ENCODE results near the gene RGN.

Gene RGN

DNA sequence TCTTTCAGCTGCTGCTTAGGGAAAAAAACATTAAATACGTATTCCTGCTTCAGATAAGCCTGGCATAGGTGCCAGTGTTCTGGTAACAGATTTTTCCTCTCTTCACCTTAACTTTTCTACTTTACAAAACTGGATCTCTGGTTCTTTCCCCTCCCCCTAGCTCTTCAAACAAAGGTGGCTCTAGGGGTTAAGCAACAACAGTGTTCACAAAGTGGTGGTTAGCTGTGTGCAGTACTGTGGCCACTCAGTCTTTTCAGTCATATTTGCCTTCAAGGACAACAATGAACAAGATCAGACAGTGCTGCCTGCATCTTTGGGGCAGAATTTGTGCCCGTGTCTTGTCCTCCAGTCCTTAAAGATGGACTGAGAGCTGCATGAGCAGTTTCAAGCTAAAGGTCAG lies 15.1 kb upstream of the RGN start:
- no peak for DNase-seq (ENCODE audit: low read depth, low spot score)
- Histone ChIP-seq H3K9me3 (ENCODE audit: insufficient read depth, low read length) (no peaks in the 10 kb centered on the region), H3K36me3 (ENCODE audit: insufficient read depth, insufficient read length, low read length) (peaks cover 7% of the 10 kb centered on the region), H3K27me3 (ENCODE audit: insufficient read depth, insufficient read length) (no peaks in the 10 kb centered on the region), H3K4me3 (ENCODE audit: insufficient read length, low read depth) (no peak overlapping the region), H3K9ac (ENCODE audit: insufficient read length, low read depth) (no peak overlapping the region), H3K4me1 (ENCODE audit: insufficient read depth, insufficient read length) (no peaks in the 10 kb centered on the region)
- TF ChIP-seq SUZ12 (IDR thresholded peaks at IDR 0.05; ENCODE audit: extremely low read depth, insufficient read depth, insufficient read length): no peak
- no peak for TF ChIP-seq YY1 (IDR thresholded peaks at IDR 0.05; ENCODE audit: insufficient read depth, insufficient read length)
- TF ChIP-seq ZNF274 (IDR thresholded peaks at IDR 0.05; ENCODE audit: low read depth, low read length): no peak

DNA sequence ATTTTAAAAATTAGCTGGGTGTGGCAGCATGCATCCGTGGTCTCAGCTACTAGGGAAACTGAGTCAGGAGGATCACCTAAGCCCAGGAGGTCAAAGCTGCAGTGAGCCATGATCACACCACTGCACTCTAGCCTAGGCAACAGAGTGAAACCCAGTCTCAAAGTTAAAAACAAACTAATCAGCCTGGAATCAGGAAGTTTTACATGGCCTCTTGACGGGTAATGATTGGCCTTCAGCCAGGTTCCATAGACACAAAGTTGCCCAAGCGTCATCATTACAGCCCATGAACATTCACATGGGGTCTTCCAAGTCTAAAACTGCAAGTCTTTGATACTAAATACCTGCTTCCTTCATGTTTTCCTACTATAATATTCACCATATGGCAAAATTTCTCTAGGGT lies 10.0 kb upstream of the RGN start:
- H3K4me3 ChIP-seq (ENCODE audit: insufficient read length, low read depth): no peak overlapping the region
- TF ChIP-seq SUZ12 (IDR thresholded peaks at IDR 0.05; ENCODE audit: extremely low read depth, insufficient read depth, insufficient read length) (no peak), ZNF274 (IDR thresholded peaks at IDR 0.05; ENCODE audit: low read depth, low read length) (no peak), YY1 (IDR thresholded peaks at IDR 0.05; ENCODE audit: insufficient read depth, insufficient read length) (no peak)
- no peaks in the 10 kb centered on the region for H3K27me3 ChIP-seq (ENCODE audit: insufficient read depth, insufficient read length)
- no peaks in the 10 kb centered on the region for H3K36me3 ChIP-seq (ENCODE audit: insufficient read depth, insufficient read length, low read length)
- no peaks in the 10 kb centered on the region for H3K9me3 ChIP-seq (ENCODE audit: insufficient read depth, low read length)
- H3K9ac ChIP-seq (ENCODE audit: insufficient read length, low read depth): no peak overlapping the region
- DNase-seq (ENCODE audit: low read depth, low spot score): no peak
- H3K4me1 ChIP-seq (ENCODE audit: insufficient read depth, insufficient read length): no peaks in the 10 kb centered on the region

GRCh38 chrX:47068720-47069119 lies 9.5 kb upstream of the RGN start:
- TF ChIP-seq YY1 (IDR thresholded peaks at IDR 0.05; ENCODE audit: insufficient read depth, insufficient read length) (no peak), SUZ12 (IDR thresholded peaks at IDR 0.05; ENCODE audit: extremely low read depth, insufficient read depth, insufficient read length) (no peak)
- H3K27me3 ChIP-seq (ENCODE audit: insufficient read depth, insufficient read length): no peaks in the 10 kb centered on the region
- no peaks in the 10 kb centered on the region for H3K4me1 ChIP-seq (ENCODE audit: insufficient read depth, insufficient read length)
- no peak for DNase-seq (ENCODE audit: low read depth, low spot score)
- no peak overlapping the region for H3K4me3 ChIP-seq (ENCODE audit: insufficient read length, low read depth)
- H3K9ac ChIP-seq (ENCODE audit: insufficient read length, low read depth): no peak overlapping the region
- no peaks in the 10 kb centered on the region for H3K9me3 ChIP-seq (ENCODE audit: insufficient read depth, low read length)
- H3K36me3 ChIP-seq (ENCODE audit: insufficient read depth, insufficient read length, low read length): no peaks in the 10 kb centered on the region

DNA sequence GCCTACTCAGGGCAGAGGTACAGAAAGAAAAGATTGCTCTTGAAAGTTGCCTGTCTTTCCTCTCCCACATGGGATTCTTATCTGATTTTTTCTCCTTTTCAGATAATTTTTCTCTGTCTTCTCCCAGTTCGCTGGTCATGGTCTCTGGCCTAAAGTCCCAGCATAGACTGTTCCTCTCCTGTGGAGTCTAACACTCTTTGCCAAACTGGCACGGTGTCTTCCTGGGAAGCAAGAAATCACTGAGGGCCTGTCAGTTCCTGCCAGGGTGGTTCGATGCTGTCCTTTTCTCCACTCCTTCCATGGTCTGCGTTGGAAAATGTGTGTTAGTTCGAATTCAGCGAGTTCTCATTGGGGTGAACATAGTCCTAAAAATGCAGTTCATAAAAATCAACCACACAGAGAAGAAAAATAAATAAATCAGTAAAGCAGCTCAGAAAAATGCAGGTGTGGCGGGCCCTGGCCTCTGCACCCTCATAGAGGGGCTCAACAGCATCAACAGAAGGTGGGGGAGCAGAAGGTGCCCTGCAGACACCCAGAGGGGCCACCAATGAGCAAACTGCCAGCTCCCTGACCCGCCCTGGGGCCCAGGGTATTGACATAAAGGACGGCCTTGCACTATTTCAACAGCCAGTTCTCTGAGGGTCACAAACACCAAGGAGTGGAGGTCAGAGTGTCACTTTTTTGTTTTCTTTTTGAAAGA lies 2.1 kb downstream of the RGN start:
- TF ChIP-seq YY1 (IDR thresholded peaks at IDR 0.05; ENCODE audit: insufficient read depth, insufficient read length) (no peak), SUZ12 (IDR thresholded peaks at IDR 0.05; ENCODE audit: extremely low read depth, insufficient read depth, insufficient read length) (no peak), ZNF274 (IDR thresholded peaks at IDR 0.05; ENCODE audit: low read depth, low read length) (no peak)
- Histone ChIP-seq H3K27me3 (ENCODE audit: insufficient read depth, insufficient read length) (no peaks in the 10 kb centered on the region), H3K9ac (ENCODE audit: insufficient read length, low read depth) (no peak overlapping the region), H3K4me3 (ENCODE audit: insufficient read length, low read depth) (no peak overlapping the region), H3K9me3 (ENCODE audit: insufficient read depth, low read length) (no peaks in the 10 kb centered on the region), H3K4me1 (ENCODE audit: insufficient read depth, insufficient read length) (no peaks in the 10 kb centered on the region), H3K36me3 (ENCODE audit: insufficient read depth, insufficient read length, low read length) (no peaks in the 10 kb centered on the region)
- DNase-seq (ENCODE audit: low read depth, low spot score): no peak

GRCh38 chrX:47080915-47081236 lies 2.6 kb downstream of the RGN start:
- H3K9ac ChIP-seq (ENCODE audit: insufficient read length, low read depth): no peak overlapping the region
- H3K9me3 ChIP-seq (ENCODE audit: insufficient read depth, low read length): no peaks in the 10 kb centered on the region
- H3K4me1 ChIP-seq (ENCODE audit: insufficient read depth, insufficient read length): no peaks in the 10 kb centered on the region
- no peaks in the 10 kb centered on the region for H3K27me3 ChIP-seq (ENCODE audit: insufficient read depth, insufficient read length)
- DNase-seq (ENCODE audit: low read depth, low spot score): no peak
- H3K4me3 ChIP-seq (ENCODE audit: insufficient read length, low read depth): no peak overlapping the region
- TF ChIP-seq ZNF274 (IDR thresholded peaks at IDR 0.05; ENCODE audit: low read depth, low read length) (no peak), YY1 (IDR thresholded peaks at IDR 0.05; ENCODE audit: insufficient read depth, insufficient read length) (no peak), SUZ12 (IDR thresholded peaks at IDR 0.05; ENCODE audit: extremely low read depth, insufficient read depth, insufficient read length) (no peak)
- H3K36me3 ChIP-seq (ENCODE audit: insufficient read depth, insufficient read length, low read length): no peaks in the 10 kb centered on the region

DNA sequence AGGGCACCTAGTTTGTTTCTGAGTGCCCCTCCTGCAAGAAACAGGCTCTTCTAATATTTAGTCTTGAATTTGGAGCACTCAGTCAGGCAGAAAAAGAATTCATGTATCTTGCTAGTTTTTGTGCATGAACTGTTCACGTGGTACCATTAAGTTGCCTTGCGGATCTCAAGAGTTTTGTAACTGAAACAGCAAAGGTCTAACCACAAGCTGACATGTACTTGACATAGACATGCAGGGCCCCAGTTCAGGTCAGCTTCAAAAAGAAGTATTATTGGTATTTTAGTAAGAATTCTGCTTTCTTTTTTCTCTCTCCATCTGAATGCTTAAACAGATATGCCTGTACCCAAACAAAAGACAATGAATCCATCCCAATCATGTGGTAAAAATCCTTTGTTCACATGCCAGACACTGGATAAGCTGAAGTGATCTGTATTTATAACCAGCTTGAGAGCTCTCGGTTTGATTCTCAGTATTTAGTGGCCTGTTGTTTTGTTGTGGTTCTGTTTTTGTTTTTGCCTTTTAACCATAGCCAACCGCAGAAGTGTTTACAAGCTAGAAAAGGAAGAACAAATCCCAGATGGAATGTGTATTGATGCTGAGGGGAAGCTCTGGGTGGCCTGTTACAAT lies 13.0 kb downstream of the RGN start:
- H3K9me3 ChIP-seq (ENCODE audit: insufficient read depth, low read length): no peaks in the 10 kb centered on the region
- H3K27me3 ChIP-seq (ENCODE audit: insufficient read depth, insufficient read length): no peaks in the 10 kb centered on the region
- no peak for TF ChIP-seq ZNF274 (IDR thresholded peaks at IDR 0.05; ENCODE audit: low read depth, low read length)
- no peak for TF ChIP-seq SUZ12 (IDR thresholded peaks at IDR 0.05; ENCODE audit: extremely low read depth, insufficient read depth, insufficient read length)
- no peak for TF ChIP-seq YY1 (IDR thresholded peaks at IDR 0.05; ENCODE audit: insufficient read depth, insufficient read length)
- no peak overlapping the region for H3K4me3 ChIP-seq (ENCODE audit: insufficient read length, low read depth)
- no peak overlapping the region for H3K9ac ChIP-seq (ENCODE audit: insufficient read length, low read depth)
- H3K4me1 ChIP-seq (ENCODE audit: insufficient read depth, insufficient read length): no peaks in the 10 kb centered on the region
- no peak for DNase-seq (ENCODE audit: low read depth, low spot score)
- no peaks in the 10 kb centered on the region for H3K36me3 ChIP-seq (ENCODE audit: insufficient read depth, insufficient read length, low read length)

DNA sequence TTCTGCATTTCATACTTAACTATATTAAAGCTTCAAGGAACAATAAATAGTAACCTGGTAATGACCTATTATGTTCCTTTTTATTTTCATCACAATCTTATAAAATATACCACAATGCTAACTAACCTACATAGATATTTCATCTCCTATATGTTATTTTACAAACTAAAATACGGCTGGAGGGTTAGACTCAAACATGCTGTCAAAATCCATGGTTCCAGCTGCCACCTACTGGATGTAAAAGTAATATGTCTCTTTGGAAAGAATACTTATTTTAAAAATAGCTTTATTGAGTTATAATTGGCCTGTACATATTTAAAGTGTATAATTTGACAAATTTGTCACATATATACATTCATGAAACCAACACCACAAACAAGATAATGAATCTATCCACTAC lies 15.0 kb downstream of the RGN start:
- Histone ChIP-seq H3K27me3 (ENCODE audit: insufficient read depth, insufficient read length) (no peaks in the 10 kb centered on the region), H3K4me1 (ENCODE audit: insufficient read depth, insufficient read length) (no peaks in the 10 kb centered on the region), H3K4me3 (ENCODE audit: insufficient read length, low read depth) (no peak overlapping the region), H3K9ac (ENCODE audit: insufficient read length, low read depth) (no peak overlapping the region), H3K9me3 (ENCODE audit: insufficient read depth, low read length) (no peaks in the 10 kb centered on the region), H3K36me3 (ENCODE audit: insufficient read depth, insufficient read length, low read length) (no peaks in the 10 kb centered on the region)
- no peak for DNase-seq (ENCODE audit: low read depth, low spot score)
- no peak for TF ChIP-seq SUZ12 (IDR thresholded peaks at IDR 0.05; ENCODE audit: extremely low read depth, insufficient read depth, insufficient read length)
- TF ChIP-seq YY1 (IDR thresholded peaks at IDR 0.05; ENCODE audit: insufficient read depth, insufficient read length): no peak
- no peak for TF ChIP-seq ZNF274 (IDR thresholded peaks at IDR 0.05; ENCODE audit: low read depth, low read length)

Measured in NT2/D1 (cell line).